Suprapubic skin (tissue), 4 donors: ENCODE measurements around the gene SLC12A8. TPM values are rescaled to one million over a fixed set of nuclear protein-coding genes. Genes with fewer than 3 reads are reported as not detected.
"Not testable (repeated sequence)": the region's sequence is repeated elsewhere in the genome, so short reads cannot be mapped to it uniquely, and the experiment has no call there.

Experiments
- DNase-seq, 2 donors: peaks; one replicate each; pipeline ENCODE4 v3.0.0-alpha.2; 2019; ENCODE audit warnings: low spot score in 2 of 2
- H3K27ac ChIP-seq: fragments of 200-600 bp; sonication (generic); one replicate; pipeline ENCODE4 v1.5.1; 2019
- H3K27me3 ChIP-seq: fragments of 200-600 bp; sonication (generic); one replicate; pipeline ENCODE4 v1.5.1; 2019
- H3K36me3 ChIP-seq: fragments of 200-600 bp; sonication (generic); one replicate; pipeline ENCODE4 v1.5.1; 2019
- H3K4me1 ChIP-seq: fragments of 200-600 bp; sonication (generic); one replicate; pipeline ENCODE4 v1.5.1; 2019
- H3K4me3 ChIP-seq: fragments of 200-600 bp; sonication (generic); one replicate; pipeline ENCODE4 v1.5.1; 2019; ENCODE audit warnings: mild to moderate bottlenecking
- H3K9me3 ChIP-seq: fragments of 200-600 bp; sonication (generic); one replicate; pipeline ENCODE4 v1.5.1; 2019
- EP300 ChIP-seq: sonication (generic); formaldehyde crosslinking; IDR thresholded peaks from one replicate; pipeline ENCODE4 v1.6.1; 2017; ENCODE audit warnings: antibody characterized with exemption
- POLR2A ChIP-seq, 2 donors: fragments of 450-650 bp; IDR thresholded peaks; one replicate each; pipeline ENCODE4 v1.6.1; 2017; ENCODE audit warnings: antibody characterized with exemption in 2 of 2, mild to moderate bottlenecking in 2 of 2, moderate library complexity in 2 of 2
- POLR2AphosphoS5 ChIP-seq, 3 donors: sonication (generic); formaldehyde crosslinking; IDR thresholded peaks; one replicate each; pipeline ENCODE4 v1.6.1; 2017; ENCODE audit warnings: antibody characterized with exemption in 3 of 3
- WGBS: methylation state at CpG from one replicate; pipeline ENCODE4 v1.1.5; 2018; 5-methylcytosine and 5-hydroxymethylcytosine counted together
- total RNA-seq, 4 donors: library from RNA; depleted of rRNA; stranded (reverse); fragments of >200 nt; gene quantifications; one replicate each; pipeline ENCODE4 v1.1.0, GENCODE V29; 2016
- TF ChIP-seq, protein P1 (sequence below), 2 donors: fragments of 200-600 bp in 1 of 2; fragments of 450-650 bp in 1 of 2; sonication (generic) in 1 of 2; IDR thresholded peaks; one replicate each; pipeline ENCODE4 v1.5.1; 2016 to 2019; ENCODE audit warnings: antibody characterized with exemption in 2 of 2, mild to moderate bottlenecking in 1 of 2, moderate library complexity in 1 of 2

SLC12A8 gene
- total RNA-seq, 4 donors from 2014 or later, result 2.5 to 5.8 (median 4.4) TPM

DNA sequence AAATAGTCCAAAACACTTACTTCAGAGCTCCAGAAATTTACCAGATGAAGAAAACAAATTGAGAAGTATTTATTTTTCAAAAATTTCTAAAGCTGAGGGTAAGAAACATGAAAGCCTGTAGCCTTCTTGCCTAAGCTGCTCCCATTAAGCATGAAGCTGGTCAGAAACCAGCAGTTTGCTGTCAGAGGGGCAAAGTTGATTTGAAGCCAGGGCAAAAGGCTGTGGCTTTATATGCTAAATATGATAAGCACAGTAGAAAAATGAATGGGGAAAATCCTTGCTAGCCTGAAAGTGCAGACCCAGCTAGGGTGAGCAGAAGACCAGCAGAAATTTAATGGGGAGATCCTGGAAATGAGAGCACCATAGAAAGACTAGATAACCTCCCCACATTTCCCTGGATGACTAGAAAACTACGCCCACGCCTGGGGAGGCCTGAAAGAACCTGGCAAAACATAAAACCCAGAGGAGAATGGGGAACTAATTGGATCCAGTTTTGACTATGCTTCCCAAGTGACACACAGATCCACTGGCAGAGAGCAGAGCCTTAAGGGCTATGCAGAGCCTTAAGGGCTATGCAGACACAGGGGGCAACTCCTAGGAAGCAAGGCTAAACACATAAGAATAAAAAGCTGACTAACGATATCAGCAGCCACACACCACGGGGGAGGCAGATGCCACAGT, 113.8 kb downstream of the SLC12A8 start:
- TF ChIP-seq, protein P1, sequence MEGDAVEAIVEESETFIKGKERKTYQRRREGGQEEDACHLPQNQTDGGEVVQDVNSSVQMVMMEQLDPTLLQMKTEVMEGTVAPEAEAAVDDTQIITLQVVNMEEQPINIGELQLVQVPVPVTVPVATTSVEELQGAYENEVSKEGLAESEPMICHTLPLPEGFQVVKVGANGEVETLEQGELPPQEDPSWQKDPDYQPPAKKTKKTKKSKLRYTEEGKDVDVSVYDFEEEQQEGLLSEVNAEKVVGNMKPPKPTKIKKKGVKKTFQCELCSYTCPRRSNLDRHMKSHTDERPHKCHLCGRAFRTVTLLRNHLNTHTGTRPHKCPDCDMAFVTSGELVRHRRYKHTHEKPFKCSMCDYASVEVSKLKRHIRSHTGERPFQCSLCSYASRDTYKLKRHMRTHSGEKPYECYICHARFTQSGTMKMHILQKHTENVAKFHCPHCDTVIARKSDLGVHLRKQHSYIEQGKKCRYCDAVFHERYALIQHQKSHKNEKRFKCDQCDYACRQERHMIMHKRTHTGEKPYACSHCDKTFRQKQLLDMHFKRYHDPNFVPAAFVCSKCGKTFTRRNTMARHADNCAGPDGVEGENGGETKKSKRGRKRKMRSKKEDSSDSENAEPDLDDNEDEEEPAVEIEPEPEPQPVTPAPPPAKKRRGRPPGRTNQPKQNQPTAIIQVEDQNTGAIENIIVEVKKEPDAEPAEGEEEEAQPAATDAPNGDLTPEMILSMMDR (IDR thresholded peaks at IDR 0.05), result no peak
- no peak for TF ChIP-seq POLR2A (IDR thresholded peaks at IDR 0.05)
- TF ChIP-seq POLR2AphosphoS5 (IDR thresholded peaks at IDR 0.05), result no peak
- no peak for TF ChIP-seq EP300
- no peak for DNase-seq
- Histone ChIP-seq H3K27me3 (no peaks in the 10 kb centered on the region), H3K27ac (no peak overlapping the region), H3K4me1 (no peaks in the 10 kb centered on the region), H3K9me3 (no peaks in the 10 kb centered on the region), H3K4me3 (no peak overlapping the region), H3K36me3 (no peaks in the 10 kb centered on the region)
- 84% methylated on average over 4 of the region's 4 CpGs for WGBS

DNA sequence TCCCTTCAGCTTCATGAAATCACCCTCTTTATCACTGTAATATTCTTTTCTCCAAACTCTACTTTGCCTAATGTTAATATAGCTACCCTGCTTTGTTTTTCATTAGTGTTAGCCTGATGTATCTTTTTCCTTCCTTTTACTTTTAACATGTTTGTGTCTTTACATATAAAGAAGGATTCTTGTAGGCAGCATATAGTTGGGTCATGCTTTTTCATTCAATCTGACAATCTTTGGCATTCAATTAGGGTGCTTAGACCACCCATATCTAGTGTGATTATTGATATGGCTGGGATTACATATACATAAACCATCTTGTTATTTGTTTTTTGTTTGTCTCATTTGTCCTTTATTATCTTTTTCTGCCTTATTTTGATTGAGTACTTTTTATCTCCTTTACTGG, 121.9 kb downstream of the SLC12A8 start:
- TF ChIP-seq POLR2A (IDR thresholded peaks at IDR 0.05) (no peak), POLR2AphosphoS5 (IDR thresholded peaks at IDR 0.05) (no peak), EP300 (no peak)
- TF ChIP-seq, protein P1 (IDR thresholded peaks at IDR 0.05), result no peak

GRCh38 chr3:125087768-125088391, 124.7 kb downstream of the SLC12A8 start:
- 77% methylated on average over 6 of the region's 6 CpGs for WGBS
- no peak overlapping the region for H3K4me3 ChIP-seq
- no peaks in the 10 kb centered on the region for H3K36me3 ChIP-seq

More for the DNA sequence above, 121.9 kb downstream of the SLC12A8 start:
- Histone ChIP-seq H3K27ac (no peak overlapping the region), H3K36me3 (no peaks in the 10 kb centered on the region), H3K9me3 (no peaks in the 10 kb centered on the region), H3K27me3 (no peaks in the 10 kb centered on the region), H3K4me3 (no peak overlapping the region), H3K4me1 (no peaks in the 10 kb centered on the region)
- DNase-seq, result no peak

DNA sequence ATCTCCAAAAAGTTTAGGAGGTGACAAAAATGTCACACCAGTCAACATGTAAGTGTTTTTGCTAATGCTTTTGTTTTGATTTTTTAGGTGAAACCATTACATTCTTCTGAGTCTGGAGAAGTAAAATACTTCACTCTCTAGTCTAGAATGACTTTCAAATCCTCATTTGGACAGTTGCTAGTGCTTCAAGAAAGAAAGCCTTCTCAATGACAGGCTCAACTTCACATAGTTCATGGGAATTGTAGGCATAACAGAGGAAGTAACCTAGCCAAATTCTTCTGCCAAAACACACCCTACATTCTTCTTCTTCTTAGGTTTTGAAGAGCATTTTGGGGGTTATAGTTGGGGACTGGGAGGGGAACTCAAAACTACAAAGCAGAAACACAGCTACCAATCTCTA, 127.4 kb downstream of the SLC12A8 start:
- no peak for DNase-seq
- no peaks in the 10 kb centered on the region for H3K4me1 ChIP-seq
- no peaks in the 10 kb centered on the region for H3K36me3 ChIP-seq
- TF ChIP-seq POLR2AphosphoS5 (IDR thresholded peaks at IDR 0.05), result no peak
- H3K4me3 ChIP-seq, result no peak overlapping the region
- no peaks in the 10 kb centered on the region for H3K9me3 ChIP-seq
- no peaks in the 10 kb centered on the region for H3K27me3 ChIP-seq
- H3K27ac ChIP-seq, result no peak overlapping the region

More at GRCh38 chr3:125087768-125088391, 124.7 kb downstream of the SLC12A8 start:
- Histone ChIP-seq H3K9me3 (no peaks in the 10 kb centered on the region), H3K4me1 (no peaks in the 10 kb centered on the region), H3K27ac (no peak overlapping the region), H3K27me3 (no peaks in the 10 kb centered on the region)
- no peak for TF ChIP-seq POLR2AphosphoS5 (IDR thresholded peaks at IDR 0.05)
- TF ChIP-seq POLR2A (IDR thresholded peaks at IDR 0.05), result no peak
- TF ChIP-seq, protein P1 (IDR thresholded peaks at IDR 0.05), result no peak
- TF ChIP-seq EP300, result no peak
- DNase-seq, result no peak

DNA sequence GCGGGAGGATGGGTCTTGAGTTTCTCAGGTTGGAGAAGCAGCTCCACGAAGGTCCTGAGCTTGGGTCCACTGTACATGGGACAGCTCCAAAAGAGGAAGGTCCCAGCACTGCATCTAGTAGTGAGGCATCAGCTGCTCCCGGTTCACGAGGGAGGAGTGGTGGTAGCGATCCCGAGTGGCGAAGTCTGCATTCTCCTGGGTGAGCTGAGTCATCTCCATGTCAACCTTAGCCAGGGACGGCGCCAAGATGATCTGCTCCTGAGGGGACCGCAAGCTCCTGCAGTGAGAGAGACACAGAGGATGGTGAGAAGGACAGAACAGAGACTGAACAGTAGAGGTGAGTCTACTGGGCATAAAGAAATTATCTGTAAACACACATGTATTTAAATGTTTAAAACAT, 128.8 kb downstream of the SLC12A8 start:
- no peak for TF ChIP-seq EP300
- TF ChIP-seq POLR2A (IDR thresholded peaks at IDR 0.05), result no peak
- TF ChIP-seq, protein P1 (IDR thresholded peaks at IDR 0.05), result no peak
- TF ChIP-seq POLR2AphosphoS5 (IDR thresholded peaks at IDR 0.05), result no peak
- WGBS, result 79% methylated on average over 10 of the region's 10 CpGs
- Histone ChIP-seq H3K4me3 (no peak overlapping the region), H3K27ac (no peak overlapping the region), H3K36me3 (no peaks in the 10 kb centered on the region), H3K4me1 (no peaks in the 10 kb centered on the region), H3K9me3 (no peaks in the 10 kb centered on the region), H3K27me3 (no peaks in the 10 kb centered on the region)
- no peak for DNase-seq

DNA sequence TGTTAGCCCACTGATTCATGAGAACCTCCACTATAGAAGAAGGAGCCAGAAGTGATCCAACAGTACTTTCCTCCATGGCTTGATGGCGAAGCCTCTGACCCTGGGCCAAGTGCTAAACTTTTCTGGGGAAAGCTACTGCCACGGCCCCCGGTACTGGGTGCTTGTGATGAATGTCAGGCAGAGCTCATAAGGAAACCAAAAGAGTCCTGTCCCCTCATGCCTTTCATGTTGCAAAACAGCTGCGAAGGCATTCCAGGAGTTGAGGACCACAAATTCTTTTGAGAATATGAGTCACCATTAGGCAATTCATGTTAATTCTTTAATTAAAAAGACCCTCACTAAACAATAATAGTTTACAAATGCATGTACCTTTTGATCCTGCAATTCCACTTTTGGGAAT, 130.2 kb downstream of the SLC12A8 start:
- H3K4me3 ChIP-seq, DNase-seq, H3K4me1 ChIP-seq, H3K27me3 ChIP-seq, H3K36me3 ChIP-seq, H3K27ac ChIP-seq, H3K9me3 ChIP-seq: not testable (repeated sequence)
- WGBS, result 70% methylated on average over 4 of the region's 4 CpGs
